ENCODE measurements around the gene WBP1L. TPM values are rescaled to one million over a fixed set of nuclear protein-coding genes. Genes with fewer than 3 reads are reported as not detected.
A peak's percentile ranks its signal among the peaks of the same experiment; 100 is the strongest.

The WBP1L gene
- total and polyA plus RNA-seq, 2 experiments from 2014 or later: 7.0 to 55.7 TPM

DNA sequence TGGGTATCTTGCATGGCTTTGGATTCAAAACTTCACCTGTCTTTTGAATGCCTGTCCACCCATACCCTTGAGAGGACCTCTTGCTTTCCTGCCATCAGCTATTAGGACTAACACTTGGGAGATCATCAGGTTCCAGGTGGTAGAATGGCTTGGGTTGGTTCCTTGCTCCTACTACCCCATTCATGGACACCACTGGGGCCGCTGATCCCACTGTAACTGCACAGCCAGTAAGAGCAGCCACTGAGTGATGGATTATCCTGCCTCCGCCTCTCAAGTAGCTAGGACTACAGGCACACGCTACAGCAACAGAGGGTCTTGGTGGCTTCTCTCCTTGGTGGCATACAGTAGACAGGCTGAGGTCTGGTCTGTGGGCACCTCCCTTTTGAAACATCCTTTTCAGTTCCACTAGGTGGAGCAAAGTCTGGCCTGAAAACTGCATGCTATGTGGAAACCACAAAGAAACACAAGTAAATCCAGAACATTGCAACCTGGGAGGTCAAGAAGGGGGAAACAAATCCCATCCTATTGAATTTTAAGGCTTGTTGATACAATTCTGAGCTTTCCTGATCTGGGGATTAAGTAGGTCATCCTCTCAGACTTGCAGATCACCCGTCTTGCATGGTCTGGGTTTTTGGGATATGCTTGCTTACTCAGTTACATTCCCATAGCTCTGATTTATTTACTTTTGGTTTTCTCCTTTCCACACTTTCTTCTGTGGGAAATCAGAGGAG is 9.4 kb downstream of the WBP1L start:
- Mint-ChIP-seq H3K27me3 (ENCODE audit: insufficient read depth, low read depth, poor library complexity) (no peaks in the 10 kb centered on the region), H3K4me1 (peaks cover 9% of the 10 kb centered on the region; the same call in 2 of the 3 replicates), H3K27ac (no peak overlapping the region), H3K4me3 (no peak overlapping the region), H3K36me3 (ENCODE audit: low read depth) (no peaks in the 10 kb centered on the region), H3K9me3 (no peaks in the 10 kb centered on the region; the same call in 2 of the 3 replicates)
- H2AFZ ChIP-seq: no peak overlapping the region
- ATAC-seq (peak; percentile 94), DNase-seq (ENCODE audit: low spot score) (peak; percentile 75)
- no peak overlapping the region for H3K4me3 ChIP-seq
- H3K79me2 ChIP-seq (replicated peaks; ENCODE audit: insufficient read depth): peaks cover 19% of the 10 kb centered on the region
- TF ChIP-seq, protein P1, sequence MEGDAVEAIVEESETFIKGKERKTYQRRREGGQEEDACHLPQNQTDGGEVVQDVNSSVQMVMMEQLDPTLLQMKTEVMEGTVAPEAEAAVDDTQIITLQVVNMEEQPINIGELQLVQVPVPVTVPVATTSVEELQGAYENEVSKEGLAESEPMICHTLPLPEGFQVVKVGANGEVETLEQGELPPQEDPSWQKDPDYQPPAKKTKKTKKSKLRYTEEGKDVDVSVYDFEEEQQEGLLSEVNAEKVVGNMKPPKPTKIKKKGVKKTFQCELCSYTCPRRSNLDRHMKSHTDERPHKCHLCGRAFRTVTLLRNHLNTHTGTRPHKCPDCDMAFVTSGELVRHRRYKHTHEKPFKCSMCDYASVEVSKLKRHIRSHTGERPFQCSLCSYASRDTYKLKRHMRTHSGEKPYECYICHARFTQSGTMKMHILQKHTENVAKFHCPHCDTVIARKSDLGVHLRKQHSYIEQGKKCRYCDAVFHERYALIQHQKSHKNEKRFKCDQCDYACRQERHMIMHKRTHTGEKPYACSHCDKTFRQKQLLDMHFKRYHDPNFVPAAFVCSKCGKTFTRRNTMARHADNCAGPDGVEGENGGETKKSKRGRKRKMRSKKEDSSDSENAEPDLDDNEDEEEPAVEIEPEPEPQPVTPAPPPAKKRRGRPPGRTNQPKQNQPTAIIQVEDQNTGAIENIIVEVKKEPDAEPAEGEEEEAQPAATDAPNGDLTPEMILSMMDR (conservative IDR thresholded peaks at IDR 0.05; ENCODE audit: low read depth in 2 of 2): peak; percentile 67 to 70
- no peak for TF ChIP-seq EZH2phosphoT487 (IDR thresholded peaks at IDR 0.05; ENCODE audit: unreplicated experiment)
- no peak for TF ChIP-seq ETS1 (IDR thresholded peaks at IDR 0.05)
- TF ChIP-seq, protein P2, sequence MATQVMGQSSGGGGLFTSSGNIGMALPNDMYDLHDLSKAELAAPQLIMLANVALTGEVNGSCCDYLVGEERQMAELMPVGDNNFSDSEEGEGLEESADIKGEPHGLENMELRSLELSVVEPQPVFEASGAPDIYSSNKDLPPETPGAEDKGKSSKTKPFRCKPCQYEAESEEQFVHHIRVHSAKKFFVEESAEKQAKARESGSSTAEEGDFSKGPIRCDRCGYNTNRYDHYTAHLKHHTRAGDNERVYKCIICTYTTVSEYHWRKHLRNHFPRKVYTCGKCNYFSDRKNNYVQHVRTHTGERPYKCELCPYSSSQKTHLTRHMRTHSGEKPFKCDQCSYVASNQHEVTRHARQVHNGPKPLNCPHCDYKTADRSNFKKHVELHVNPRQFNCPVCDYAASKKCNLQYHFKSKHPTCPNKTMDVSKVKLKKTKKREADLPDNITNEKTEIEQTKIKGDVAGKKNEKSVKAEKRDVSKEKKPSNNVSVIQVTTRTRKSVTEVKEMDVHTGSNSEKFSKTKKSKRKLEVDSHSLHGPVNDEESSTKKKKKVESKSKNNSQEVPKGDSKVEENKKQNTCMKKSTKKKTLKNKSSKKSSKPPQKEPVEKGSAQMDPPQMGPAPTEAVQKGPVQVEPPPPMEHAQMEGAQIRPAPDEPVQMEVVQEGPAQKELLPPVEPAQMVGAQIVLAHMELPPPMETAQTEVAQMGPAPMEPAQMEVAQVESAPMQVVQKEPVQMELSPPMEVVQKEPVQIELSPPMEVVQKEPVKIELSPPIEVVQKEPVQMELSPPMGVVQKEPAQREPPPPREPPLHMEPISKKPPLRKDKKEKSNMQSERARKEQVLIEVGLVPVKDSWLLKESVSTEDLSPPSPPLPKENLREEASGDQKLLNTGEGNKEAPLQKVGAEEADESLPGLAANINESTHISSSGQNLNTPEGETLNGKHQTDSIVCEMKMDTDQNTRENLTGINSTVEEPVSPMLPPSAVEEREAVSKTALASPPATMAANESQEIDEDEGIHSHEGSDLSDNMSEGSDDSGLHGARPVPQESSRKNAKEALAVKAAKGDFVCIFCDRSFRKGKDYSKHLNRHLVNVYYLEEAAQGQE (IDR thresholded peaks at IDR 0.05; ENCODE audit: unreplicated experiment): no peak
- H3K27ac ChIP-seq (ENCODE audit: low read depth): no peak overlapping the region
- H3K27me3 ChIP-seq (ENCODE audit: insufficient read depth): no peaks in the 10 kb centered on the region
- 0 out of 2 replicates have a peak, but pooled peaks cover 3% of the 10 kb centered on the region for H3K4me1 ChIP-seq (ENCODE audit: insufficient read depth)
- no peak overlapping the region for H3K4me2 ChIP-seq
- H3K36me3 ChIP-seq (ENCODE audit: insufficient read depth): no peaks in the 10 kb centered on the region
- H3F3A ChIP-seq (replicated peaks; ENCODE audit: low read depth): no peaks in the 10 kb centered on the region
- peaks cover 6% of the 10 kb centered on the region; the same call in 1 of the 2 replicates for H4K20me1 ChIP-seq (replicated peaks; ENCODE audit: insufficient read depth)
- no peaks in the 10 kb centered on the region for H3K9me2 ChIP-seq (ENCODE audit: insufficient read depth)

DNA sequence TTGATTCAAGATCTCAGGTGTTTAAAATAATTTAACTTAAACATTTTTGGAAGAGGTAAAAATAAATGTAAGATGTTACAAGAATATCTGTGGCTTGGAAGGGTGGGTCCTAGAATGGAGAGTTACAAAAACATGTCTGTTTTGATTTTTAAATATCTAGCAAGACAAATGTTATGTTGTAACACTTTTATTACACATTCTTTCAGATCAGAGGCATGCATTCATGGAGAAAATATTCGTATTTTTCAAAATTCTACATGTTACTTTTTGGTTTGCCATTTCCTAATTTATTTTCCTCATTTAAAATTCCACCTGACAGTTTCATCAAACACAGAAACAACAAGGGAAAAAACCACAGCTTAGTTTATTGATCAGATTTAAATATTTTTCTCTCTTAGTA is 10.0 kb downstream of the WBP1L start:
- H3K27me3 Mint-ChIP-seq (ENCODE audit: insufficient read depth, low read depth, poor library complexity): no peaks in the 10 kb centered on the region
- no peak for TF ChIP-seq JUNB (IDR thresholded peaks at IDR 0.05; ENCODE audit: unreplicated experiment)
- ATAC-seq: no peak
- H3F3A ChIP-seq (replicated peaks; ENCODE audit: low read depth): no peaks in the 10 kb centered on the region
- H3K4me3 Mint-ChIP-seq: no peak overlapping the region
- H3K4me1 ChIP-seq (ENCODE audit: insufficient read depth): peaks cover 3% of the 10 kb centered on the region; the same call in 1 of the 2 replicates
- H3K9me3 Mint-ChIP-seq: no peaks in the 10 kb centered on the region; the same call in 2 of the 3 replicates
- no peak for DNase-seq (ENCODE audit: low spot score)
- no peaks in the 10 kb centered on the region for H3K36me3 Mint-ChIP-seq (ENCODE audit: low read depth)
- no peaks in the 10 kb centered on the region for H3K27me3 ChIP-seq (ENCODE audit: insufficient read depth)
- peaks cover 24% of the 10 kb centered on the region for H3K79me2 ChIP-seq (replicated peaks; ENCODE audit: insufficient read depth)
- no peak overlapping the region for H3K27ac Mint-ChIP-seq
- H3K9me2 ChIP-seq (ENCODE audit: insufficient read depth): no peaks in the 10 kb centered on the region
- H3K4me3 ChIP-seq: no peak overlapping the region
- H4K20me1 ChIP-seq (replicated peaks; ENCODE audit: insufficient read depth): no peaks in the 10 kb centered on the region; the same call in 1 of the 2 replicates
- H2AFZ ChIP-seq: no peak overlapping the region
- H3K36me3 ChIP-seq (ENCODE audit: insufficient read depth): no peaks in the 10 kb centered on the region
- no peak overlapping the region for H3K4me2 ChIP-seq
- H3K4me1 Mint-ChIP-seq: peaks cover 15% of the 10 kb centered on the region; the same call in 2 of the 3 replicates
- H3K27ac ChIP-seq (ENCODE audit: low read depth): no peak overlapping the region
